Panc1 (cell line): ENCODE data around the gene KAT2B. TPM values are rescaled to one million over a fixed set of nuclear protein-coding genes. Genes with fewer than 3 reads are reported as not detected.

Experiments used
- ATAC-seq: fragments of 200-7000 bp; cut with Tn5 transposase; 2 replicates; pipeline ENCODE4 v1.9.1; 2020; ENCODE audit warnings: mild to moderate bottlenecking, moderate library complexity
- BruUV-seq: library from RNA; stranded (reverse); fragments of 400-500 nt; replicated peaks from 2 replicates; lab custom pipeline; 2021; lab: Mats Ljungman, UMichigan
- CTCF ChIA-PET: fragments of 300-600 bp; sonication (Branson Sonifier 250); formaldehyde crosslinking; loops from one replicate; lab custom pipeline; 2022; ENCODE audit warnings: antibody characterized with exemption; lab: Charles Lee
- POLR2A ChIA-PET: fragments of 300-600 bp; sonication (Branson Sonifier 250); formaldehyde crosslinking; loops from one replicate; lab custom pipeline; 2022; ENCODE audit warnings: antibody characterized with exemption; lab: Charles Lee
- DNase-seq: peaks from one replicate; pipeline ENCODE4 v3.0.0-alpha.2; 2010; ENCODE audit warnings: low read depth, low spot score
- H3K27ac ChIP-seq: 2 replicates; pipeline ENCODE4 v1.5.1; 2011; ENCODE audit warnings: mild to moderate bottlenecking, low read length, inconsistent platforms
- H3K27me3 ChIP-seq: fragments of 200-500 bp; sonication (Bioruptor generic); 2 replicates; pipeline ENCODE4 v1.6.0; 2014; ENCODE audit warnings: low read length, inconsistent platforms; ENCODE audit not compliant: control insufficient read depth, insufficient read depth
- H3K36me3 ChIP-seq: fragments of 200-500 bp; sonication (Bioruptor generic); 2 replicates; pipeline ENCODE4 v1.5.1; 2014; ENCODE audit warnings: inconsistent platforms, mild to moderate bottlenecking, low read length, moderate library complexity; ENCODE audit not compliant: control insufficient read depth, insufficient read depth
- H3K4me1 ChIP-seq: 2 replicates; pipeline ENCODE4 v1.5.1; 2011; ENCODE audit warnings: inconsistent platforms, mild to moderate bottlenecking, low read length, moderate library complexity; ENCODE audit not compliant: control insufficient read depth, insufficient read depth
- H3K4me3 ChIP-seq, 2 experiments: 2 replicates each; pipeline ENCODE4 v1.5.1; 2011 to 2012; ENCODE audit warnings: low read depth in 2 of 2, low read length in 2 of 2, mild to moderate bottlenecking in 2 of 2, inconsistent platforms in 1 of 2, moderate library complexity in 1 of 2
- H3K9me3 ChIP-seq: fragments of 200-500 bp; sonication (Bioruptor generic); 2 replicates; pipeline ENCODE4 v1.5.1; 2014; ENCODE audit warnings: low read depth, mild to moderate bottlenecking, inconsistent platforms, low read length, moderate library complexity; ENCODE audit not compliant: control insufficient read depth, insufficient read depth
- POLR2AphosphoS5 ChIP-seq: IDR thresholded peaks from 2 replicates; pipeline ENCODE4 v1.6.1; 2012; ENCODE audit warnings: mild to moderate bottlenecking, low read depth, low read length, moderate library complexity
- SIN3A ChIP-seq: IDR thresholded peaks from 2 replicates; pipeline ENCODE4 v1.6.1; 2012; ENCODE audit warnings: low read depth, mild to moderate bottlenecking, low read length, moderate library complexity, borderline replicate concordance; ENCODE audit not compliant: insufficient read depth
- TCF7L2 ChIP-seq: IDR thresholded peaks from 2 replicates; pipeline ENCODE4 v1.6.1; 2011; ENCODE audit warnings: mild to moderate bottlenecking, low read depth, low read length, inconsistent platforms
- in situ Hi-C: cut with HindIII; loops from 2 replicates; pipeline ENCODE4 v1.10.0; 2016; ENCODE audit warnings: low sequenced_read_pairs, low pct_unique_long_range_greater_than_20kb
- intact Hi-C: fragments of 100-400 bp; cut with micrococcal nuclease; formaldehyde crosslinking; loops from one replicate; pipeline ENCODE4 v1.10.0; 2022; ENCODE audit not compliant: unreplicated experiment
- microRNA-seq: library from miRNA; unstranded; fragments of <30 nt; microRNA quantifications from one replicate; pipeline ENCODE4 v1.1.0, GENCODE V29; 2020; ENCODE audit not compliant: unreplicated experiment
- total RNA-seq: library from RNA; stranded (reverse); gene quantifications from one replicate; pipeline ENCODE4 v1.2.1, GENCODE V29; 2021; ENCODE audit not compliant: unreplicated experiment
- TF ChIP-seq, protein P1 (sequence below), 2 experiments: IDR thresholded peaks; 2 replicates each; pipeline ENCODE4 v1.6.1; 2011 to 2012; ENCODE audit warnings: low read depth in 2 of 2, control low read depth in 1 of 2, low read length in 1 of 2, mild to moderate bottlenecking in 1 of 2, moderate library complexity in 1 of 2; ENCODE audit not compliant: insufficient read depth in 1 of 2
- TF ChIP-seq, protein P2 (sequence below): fragments of 450-650 bp; IDR thresholded peaks from 2 replicates; pipeline ENCODE4 v1.5.1; 2017; ENCODE audit warnings: mild to moderate bottlenecking

Gene KAT2B
- total RNA-seq, 1 experiment from 2014 or later = 16.4 TPM

DNA sequence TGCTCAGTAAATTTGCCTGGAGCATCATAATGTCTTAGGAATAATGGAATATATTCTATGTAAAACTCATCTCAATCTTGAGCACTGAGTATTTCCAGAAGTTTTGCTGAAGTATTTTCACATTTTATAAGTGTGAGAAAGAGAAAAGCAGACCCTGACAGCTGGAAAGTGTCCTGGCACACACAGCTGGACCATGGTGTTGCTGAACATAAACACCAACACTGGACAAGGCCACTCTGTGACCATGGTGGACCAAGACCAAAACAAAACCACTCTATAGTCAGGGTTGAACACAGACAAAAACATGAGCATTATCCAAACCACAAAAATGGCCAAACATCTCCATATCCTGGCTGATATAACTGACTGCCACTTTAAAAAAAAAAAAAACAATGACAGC lies 160.9 kb downstream of the KAT2B start:
- Histone ChIP-seq H3K4me3 (no peak overlapping the region), H3K4me1 (no peaks in the 10 kb centered on the region), H3K36me3 (no peaks in the 10 kb centered on the region), H3K9me3 (no peaks in the 10 kb centered on the region), H3K27ac (no peak overlapping the region), H3K27me3 (no peaks in the 10 kb centered on the region)
- intact Hi-C loops = no loop called here
- no peak for ATAC-seq
- TF ChIP-seq TCF7L2 (no peak), SIN3A (no peak), POLR2AphosphoS5 (no peak)
- TF ChIP-seq, protein P1, sequence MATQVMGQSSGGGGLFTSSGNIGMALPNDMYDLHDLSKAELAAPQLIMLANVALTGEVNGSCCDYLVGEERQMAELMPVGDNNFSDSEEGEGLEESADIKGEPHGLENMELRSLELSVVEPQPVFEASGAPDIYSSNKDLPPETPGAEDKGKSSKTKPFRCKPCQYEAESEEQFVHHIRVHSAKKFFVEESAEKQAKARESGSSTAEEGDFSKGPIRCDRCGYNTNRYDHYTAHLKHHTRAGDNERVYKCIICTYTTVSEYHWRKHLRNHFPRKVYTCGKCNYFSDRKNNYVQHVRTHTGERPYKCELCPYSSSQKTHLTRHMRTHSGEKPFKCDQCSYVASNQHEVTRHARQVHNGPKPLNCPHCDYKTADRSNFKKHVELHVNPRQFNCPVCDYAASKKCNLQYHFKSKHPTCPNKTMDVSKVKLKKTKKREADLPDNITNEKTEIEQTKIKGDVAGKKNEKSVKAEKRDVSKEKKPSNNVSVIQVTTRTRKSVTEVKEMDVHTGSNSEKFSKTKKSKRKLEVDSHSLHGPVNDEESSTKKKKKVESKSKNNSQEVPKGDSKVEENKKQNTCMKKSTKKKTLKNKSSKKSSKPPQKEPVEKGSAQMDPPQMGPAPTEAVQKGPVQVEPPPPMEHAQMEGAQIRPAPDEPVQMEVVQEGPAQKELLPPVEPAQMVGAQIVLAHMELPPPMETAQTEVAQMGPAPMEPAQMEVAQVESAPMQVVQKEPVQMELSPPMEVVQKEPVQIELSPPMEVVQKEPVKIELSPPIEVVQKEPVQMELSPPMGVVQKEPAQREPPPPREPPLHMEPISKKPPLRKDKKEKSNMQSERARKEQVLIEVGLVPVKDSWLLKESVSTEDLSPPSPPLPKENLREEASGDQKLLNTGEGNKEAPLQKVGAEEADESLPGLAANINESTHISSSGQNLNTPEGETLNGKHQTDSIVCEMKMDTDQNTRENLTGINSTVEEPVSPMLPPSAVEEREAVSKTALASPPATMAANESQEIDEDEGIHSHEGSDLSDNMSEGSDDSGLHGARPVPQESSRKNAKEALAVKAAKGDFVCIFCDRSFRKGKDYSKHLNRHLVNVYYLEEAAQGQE (IDR thresholded peaks at IDR 0.05; ENCODE audit: insufficient read depth in 1 of 2, low read depth in 2 of 2, low read length in 1 of 2) = no peak
- TF ChIP-seq, protein P2, sequence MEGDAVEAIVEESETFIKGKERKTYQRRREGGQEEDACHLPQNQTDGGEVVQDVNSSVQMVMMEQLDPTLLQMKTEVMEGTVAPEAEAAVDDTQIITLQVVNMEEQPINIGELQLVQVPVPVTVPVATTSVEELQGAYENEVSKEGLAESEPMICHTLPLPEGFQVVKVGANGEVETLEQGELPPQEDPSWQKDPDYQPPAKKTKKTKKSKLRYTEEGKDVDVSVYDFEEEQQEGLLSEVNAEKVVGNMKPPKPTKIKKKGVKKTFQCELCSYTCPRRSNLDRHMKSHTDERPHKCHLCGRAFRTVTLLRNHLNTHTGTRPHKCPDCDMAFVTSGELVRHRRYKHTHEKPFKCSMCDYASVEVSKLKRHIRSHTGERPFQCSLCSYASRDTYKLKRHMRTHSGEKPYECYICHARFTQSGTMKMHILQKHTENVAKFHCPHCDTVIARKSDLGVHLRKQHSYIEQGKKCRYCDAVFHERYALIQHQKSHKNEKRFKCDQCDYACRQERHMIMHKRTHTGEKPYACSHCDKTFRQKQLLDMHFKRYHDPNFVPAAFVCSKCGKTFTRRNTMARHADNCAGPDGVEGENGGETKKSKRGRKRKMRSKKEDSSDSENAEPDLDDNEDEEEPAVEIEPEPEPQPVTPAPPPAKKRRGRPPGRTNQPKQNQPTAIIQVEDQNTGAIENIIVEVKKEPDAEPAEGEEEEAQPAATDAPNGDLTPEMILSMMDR = no peak
- in situ Hi-C loops = no loop called here
- ChIA-PET POLR2A (no interaction called here), CTCF (no interaction called here)
- BruUV-seq = no TSS peak
- DNase-seq = no peak

Small RNA genes within 50 kb of the gene (microRNA-seq; reads per million reads assigned to microRNA genes)
- gene MIR3135A = not detected

Other genes starting within 250 kb of the KAT2B start
- gene EFHB, start 106.2 kb upstream of the KAT2B start, total RNA-seq = 0.46 TPM
- 31.2 TPM for gene RAB5A, start 93.3 kb upstream of the KAT2B start, total RNA-seq
- gene PP2D1, start 28.2 kb upstream of the KAT2B start, total RNA-seq = not detected
- 14.8 TPM for gene SGO1, start 145.8 kb downstream of the KAT2B start, total RNA-seq